ENCODE data around the gene CAND1. TPM values are rescaled to one million over a fixed set of nuclear protein-coding genes. Genes with fewer than 3 reads are reported as not detected.

The CAND1 gene
- polyA plus RNA-seq, 2 of the 4 experiments (the other 2 are of a cell fraction): 70.3 to 185 TPM

DNA sequence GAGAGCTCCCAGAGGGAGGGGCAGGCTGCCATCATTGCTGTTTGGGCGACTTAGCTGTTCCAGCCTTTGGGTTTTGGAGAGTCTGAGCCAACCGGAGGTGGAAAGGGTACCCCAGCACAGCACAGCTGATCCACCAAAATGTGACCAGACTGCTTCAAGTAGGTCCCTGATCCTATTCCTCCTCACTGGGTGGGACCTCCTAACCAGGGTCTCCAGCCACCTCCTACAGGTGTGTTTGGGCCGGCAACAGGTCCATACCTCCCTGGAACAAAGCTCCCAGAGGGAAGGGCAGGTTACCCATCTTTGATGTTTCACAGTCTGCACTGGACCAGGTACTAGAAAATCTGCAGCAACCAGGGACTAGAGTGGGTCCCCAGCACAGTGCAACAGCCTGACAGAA lies 53.8 kb downstream of the CAND1 start (continued):
- no peak for TF ChIP-seq SMC3 (IDR thresholded peaks at IDR 0.05)
- no peak for TF ChIP-seq CHD4 (IDR thresholded peaks at IDR 0.05; ENCODE audit: borderline replicate concordance)
- TF ChIP-seq EP300 (IDR thresholded peaks at IDR 0.05): no peak

DNA sequence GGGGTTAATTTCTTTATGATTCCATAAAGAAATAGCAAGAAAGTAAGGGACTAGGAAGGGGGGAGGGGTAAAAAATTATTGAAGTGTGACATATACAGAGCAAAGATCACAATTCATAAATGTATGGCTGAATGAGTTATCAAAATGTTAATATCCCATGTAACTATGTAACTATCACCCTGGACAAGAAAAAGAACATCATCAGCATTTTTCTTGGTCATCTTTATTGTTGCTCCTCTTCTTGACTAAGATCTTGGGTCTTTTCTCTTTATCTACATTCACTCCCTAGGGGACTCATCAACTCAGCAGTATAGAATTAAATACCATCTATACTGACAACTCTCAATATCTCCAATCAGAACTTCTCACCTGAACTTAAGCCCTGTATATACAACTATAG lies 57.5 kb downstream of the CAND1 start:
- ChIA-PET CTCF (interaction anchor here (0.6 to 1.5 kb wide), 3 partner anchors 14 to 604 kb away, joined by 3 read pairs; no protein-coding TSS in a partner anchor), POLR2A (no interaction called here)
- no peak overlapping the region for H3K4me3 ChIP-seq
- peaks cover 14% of the 10 kb centered on the region; the same call in 2 of the 3 replicates for H3K9me3 ChIP-seq
- ATAC-seq (no peak; a peak in 3 of 6 replicates), FAIRE-seq (no peak), DNase-seq (ENCODE audit: low read depth in 1 of 2, low spot score in 1 of 2) (no peak)
- H3K4me1 ChIP-seq: no peaks in the 10 kb centered on the region
- no peak overlapping the region for H3K27ac ChIP-seq
- TF ChIP-seq MAFK (IDR thresholded peaks at IDR 0.05; ENCODE audit: partially characterized antibody) (peak; percentile 91), SMC3 (IDR thresholded peaks at IDR 0.05) (no peak)
- no peak overlapping the region for H3K4me2 ChIP-seq

DNA sequence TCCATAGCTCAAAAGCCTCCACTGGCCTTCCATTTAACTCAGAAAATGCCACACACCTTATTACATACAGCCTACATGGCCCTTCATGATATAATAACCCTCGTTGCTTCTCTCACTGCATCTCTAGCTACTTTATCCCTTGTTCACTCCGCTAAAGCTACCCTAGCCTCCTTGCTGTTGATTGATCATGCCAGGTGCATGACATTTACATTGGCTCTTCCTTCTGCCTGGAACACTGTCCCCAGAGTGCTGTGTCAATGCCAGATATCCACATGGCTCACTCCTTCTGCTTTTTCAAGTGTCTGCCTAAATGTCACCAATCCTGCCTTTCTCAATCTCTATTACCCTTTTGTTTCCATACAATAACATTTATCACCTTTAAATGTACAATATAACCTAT lies 58.3 kb downstream of the CAND1 start:
- Histone ChIP-seq H3K9me3 (peaks cover 9% of the 10 kb centered on the region; the same call in 2 of the 3 replicates), H3K27ac (no peak overlapping the region), H3K4me3 (no peak overlapping the region), H3K4me2 (no peak overlapping the region), H3K4me1 (no peaks in the 10 kb centered on the region)
- ChIA-PET POLR2A (no interaction called here), CTCF (interaction anchor here (1.5 kb wide), 1 partner anchor 603 kb away, joined by 3 read pairs; no protein-coding TSS in a partner anchor)
- DNase-seq (ENCODE audit: low read depth in 1 of 2, low spot score in 1 of 2) (no peak), ATAC-seq (peak; percentile 31 to 41; a peak in 4 of 6 replicates), FAIRE-seq (no peak)
- 51% methylated on average over 2 of the region's 2 CpGs for WGBS (ENCODE audit: missing lambda C conversion rate)
- TF ChIP-seq, protein P1, sequence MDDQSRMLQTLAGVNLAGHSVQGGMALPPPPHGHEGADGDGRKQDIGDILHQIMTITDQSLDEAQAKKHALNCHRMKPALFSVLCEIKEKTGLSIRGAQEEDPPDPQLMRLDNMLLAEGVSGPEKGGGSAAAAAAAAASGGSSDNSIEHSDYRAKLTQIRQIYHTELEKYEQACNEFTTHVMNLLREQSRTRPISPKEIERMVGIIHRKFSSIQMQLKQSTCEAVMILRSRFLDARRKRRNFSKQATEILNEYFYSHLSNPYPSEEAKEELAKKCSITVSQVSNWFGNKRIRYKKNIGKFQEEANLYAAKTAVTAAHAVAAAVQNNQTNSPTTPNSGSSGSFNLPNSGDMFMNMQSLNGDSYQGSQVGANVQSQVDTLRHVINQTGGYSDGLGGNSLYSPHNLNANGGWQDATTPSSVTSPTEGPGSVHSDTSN (IDR thresholded peaks at IDR 0.05): no peak
- TF ChIP-seq SREBF2 (IDR thresholded peaks at IDR 0.05) (no peak), PHF8 (IDR thresholded peaks at IDR 0.05; ENCODE audit: borderline replicate concordance, low read depth) (no peak), TP53 (CRISPR knock-in tag; IDR thresholded peaks at IDR 0.05) (no peak), RFX5 (IDR thresholded peaks at IDR 0.05) (no peak), JUN (IDR thresholded peaks at IDR 0.05) (no peak), HOXB5 (CRISPR knock-in tag; IDR thresholded peaks at IDR 0.05) (no peak), FOSL2 (IDR thresholded peaks at IDR 0.05) (no peak), FOSL2 (CRISPR knock-in tag; IDR thresholded peaks at IDR 0.05) (no peak), CBX8 (IDR thresholded peaks at IDR 0.05) (no peak), EHMT2 (IDR thresholded peaks at IDR 0.05; ENCODE audit: low read depth) (no peak), JUNB (IDR thresholded peaks at IDR 0.05) (no peak), NPAS2 (CRISPR knock-in tag; IDR thresholded peaks at IDR 0.05; ENCODE audit: borderline replicate concordance) (no peak)
- TF ChIP-seq, protein P2, sequence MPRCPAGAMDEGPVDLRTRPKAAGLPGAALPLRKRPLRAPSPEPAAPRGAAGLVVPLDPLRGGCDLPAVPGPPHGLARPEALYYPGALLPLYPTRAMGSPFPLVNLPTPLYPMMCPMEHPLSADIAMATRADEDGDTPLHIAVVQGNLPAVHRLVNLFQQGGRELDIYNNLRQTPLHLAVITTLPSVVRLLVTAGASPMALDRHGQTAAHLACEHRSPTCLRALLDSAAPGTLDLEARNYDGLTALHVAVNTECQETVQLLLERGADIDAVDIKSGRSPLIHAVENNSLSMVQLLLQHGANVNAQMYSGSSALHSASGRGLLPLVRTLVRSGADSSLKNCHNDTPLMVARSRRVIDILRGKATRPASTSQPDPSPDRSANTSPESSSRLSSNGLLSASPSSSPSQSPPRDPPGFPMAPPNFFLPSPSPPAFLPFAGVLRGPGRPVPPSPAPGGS (IDR thresholded peaks at IDR 0.05): no peak
- TF ChIP-seq, protein P3, sequence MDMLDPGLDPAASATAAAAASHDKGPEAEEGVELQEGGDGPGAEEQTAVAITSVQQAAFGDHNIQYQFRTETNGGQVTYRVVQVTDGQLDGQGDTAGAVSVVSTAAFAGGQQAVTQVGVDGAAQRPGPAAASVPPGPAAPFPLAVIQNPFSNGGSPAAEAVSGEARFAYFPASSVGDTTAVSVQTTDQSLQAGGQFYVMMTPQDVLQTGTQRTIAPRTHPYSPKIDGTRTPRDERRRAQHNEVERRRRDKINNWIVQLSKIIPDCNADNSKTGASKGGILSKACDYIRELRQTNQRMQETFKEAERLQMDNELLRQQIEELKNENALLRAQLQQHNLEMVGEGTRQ (IDR thresholded peaks at IDR 0.05): no peak

DNA sequence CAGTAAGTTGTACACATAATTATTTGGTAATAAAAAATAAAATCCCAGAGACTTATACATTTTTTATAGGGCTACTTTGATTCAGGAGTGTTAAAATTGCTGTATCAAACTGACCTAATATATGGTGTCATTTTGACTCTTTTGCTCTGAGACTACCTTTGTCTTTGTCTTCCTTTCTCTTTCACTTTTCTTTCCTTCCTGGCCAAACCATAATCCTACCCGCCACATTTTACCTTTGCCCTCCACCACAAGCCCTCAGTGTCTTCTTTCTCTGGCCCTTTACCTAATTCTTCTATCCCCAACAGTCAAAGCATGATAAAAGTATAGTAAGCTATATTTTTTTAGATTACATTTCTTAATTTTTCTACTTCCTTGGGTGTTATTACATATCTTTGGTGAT lies 62.0 kb downstream of the CAND1 start:
- no peak for DNase-seq (ENCODE audit: low read depth in 1 of 2, low spot score in 1 of 2)
- no peak for FAIRE-seq
- Histone ChIP-seq H3K4me1 (no peaks in the 10 kb centered on the region), H3K4me2 (no peak overlapping the region), H3K4me3 (no peak overlapping the region), H3K9me3 (no peaks in the 10 kb centered on the region), H3K27ac (no peak overlapping the region)
- POLR2A ChIA-PET: no interaction called here
- WGBS (ENCODE audit: missing lambda C conversion rate): 89% methylated on average over 1 of the region's 1 CpG
- ATAC-seq: no peak
- CTCF ChIA-PET: interaction anchor here (0.6 to 1.0 kb wide), 4 partner anchors 11 to 246 kb away, joined by 3 read pairs; no protein-coding TSS in a partner anchor
- TF ChIP-seq, protein P4, sequence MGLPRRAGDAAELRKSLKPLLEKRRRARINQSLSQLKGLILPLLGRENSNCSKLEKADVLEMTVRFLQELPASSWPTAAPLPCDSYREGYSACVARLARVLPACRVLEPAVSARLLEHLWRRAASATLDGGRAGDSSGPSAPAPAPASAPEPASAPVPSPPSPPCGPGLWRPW (IDR thresholded peaks at IDR 0.05): no peak
- TF ChIP-seq KDM1A (IDR thresholded peaks at IDR 0.05; ENCODE audit: low read depth) (no peak), ESRRA (IDR thresholded peaks at IDR 0.05; ENCODE audit: borderline replicate concordance, low read length) (no peak), POLR2AphosphoS2 (conservative IDR thresholded peaks at IDR 0.05; ENCODE audit: low read length) (no peak), RARB (CRISPR knock-in tag; IDR thresholded peaks at IDR 0.05) (no peak), ZNF302 (CRISPR knock-in tag; IDR thresholded peaks at IDR 0.05) (no peak), FOSL2 (IDR thresholded peaks at IDR 0.05) (no peak), FOSL2 (CRISPR knock-in tag; IDR thresholded peaks at IDR 0.05) (no peak), POLR2A (IDR thresholded peaks at IDR 0.05; ENCODE audit: low read length) (no peak), ZC3H11A (IDR thresholded peaks at IDR 0.05) (no peak)
- TF ChIP-seq, protein P5, sequence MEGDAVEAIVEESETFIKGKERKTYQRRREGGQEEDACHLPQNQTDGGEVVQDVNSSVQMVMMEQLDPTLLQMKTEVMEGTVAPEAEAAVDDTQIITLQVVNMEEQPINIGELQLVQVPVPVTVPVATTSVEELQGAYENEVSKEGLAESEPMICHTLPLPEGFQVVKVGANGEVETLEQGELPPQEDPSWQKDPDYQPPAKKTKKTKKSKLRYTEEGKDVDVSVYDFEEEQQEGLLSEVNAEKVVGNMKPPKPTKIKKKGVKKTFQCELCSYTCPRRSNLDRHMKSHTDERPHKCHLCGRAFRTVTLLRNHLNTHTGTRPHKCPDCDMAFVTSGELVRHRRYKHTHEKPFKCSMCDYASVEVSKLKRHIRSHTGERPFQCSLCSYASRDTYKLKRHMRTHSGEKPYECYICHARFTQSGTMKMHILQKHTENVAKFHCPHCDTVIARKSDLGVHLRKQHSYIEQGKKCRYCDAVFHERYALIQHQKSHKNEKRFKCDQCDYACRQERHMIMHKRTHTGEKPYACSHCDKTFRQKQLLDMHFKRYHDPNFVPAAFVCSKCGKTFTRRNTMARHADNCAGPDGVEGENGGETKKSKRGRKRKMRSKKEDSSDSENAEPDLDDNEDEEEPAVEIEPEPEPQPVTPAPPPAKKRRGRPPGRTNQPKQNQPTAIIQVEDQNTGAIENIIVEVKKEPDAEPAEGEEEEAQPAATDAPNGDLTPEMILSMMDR (IDR thresholded peaks at IDR 0.05): no peak
- TF ChIP-seq, protein P6, sequence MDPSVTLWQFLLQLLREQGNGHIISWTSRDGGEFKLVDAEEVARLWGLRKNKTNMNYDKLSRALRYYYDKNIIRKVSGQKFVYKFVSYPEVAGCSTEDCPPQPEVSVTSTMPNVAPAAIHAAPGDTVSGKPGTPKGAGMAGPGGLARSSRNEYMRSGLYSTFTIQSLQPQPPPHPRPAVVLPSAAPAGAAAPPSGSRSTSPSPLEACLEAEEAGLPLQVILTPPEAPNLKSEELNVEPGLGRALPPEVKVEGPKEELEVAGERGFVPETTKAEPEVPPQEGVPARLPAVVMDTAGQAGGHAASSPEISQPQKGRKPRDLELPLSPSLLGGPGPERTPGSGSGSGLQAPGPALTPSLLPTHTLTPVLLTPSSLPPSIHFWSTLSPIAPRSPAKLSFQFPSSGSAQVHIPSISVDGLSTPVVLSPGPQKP (IDR thresholded peaks at IDR 0.05; ENCODE audit: low read depth, low read length): no peak
- TF ChIP-seq, protein P7, sequence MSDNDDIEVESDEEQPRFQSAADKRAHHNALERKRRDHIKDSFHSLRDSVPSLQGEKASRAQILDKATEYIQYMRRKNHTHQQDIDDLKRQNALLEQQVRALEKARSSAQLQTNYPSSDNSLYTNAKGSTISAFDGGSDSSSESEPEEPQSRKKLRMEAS (IDR thresholded peaks at IDR 0.05): no peak

All from A549 (cell line).